ENCODE results near the gene PPP2R2B.

PPP2R2B gene

DNA sequence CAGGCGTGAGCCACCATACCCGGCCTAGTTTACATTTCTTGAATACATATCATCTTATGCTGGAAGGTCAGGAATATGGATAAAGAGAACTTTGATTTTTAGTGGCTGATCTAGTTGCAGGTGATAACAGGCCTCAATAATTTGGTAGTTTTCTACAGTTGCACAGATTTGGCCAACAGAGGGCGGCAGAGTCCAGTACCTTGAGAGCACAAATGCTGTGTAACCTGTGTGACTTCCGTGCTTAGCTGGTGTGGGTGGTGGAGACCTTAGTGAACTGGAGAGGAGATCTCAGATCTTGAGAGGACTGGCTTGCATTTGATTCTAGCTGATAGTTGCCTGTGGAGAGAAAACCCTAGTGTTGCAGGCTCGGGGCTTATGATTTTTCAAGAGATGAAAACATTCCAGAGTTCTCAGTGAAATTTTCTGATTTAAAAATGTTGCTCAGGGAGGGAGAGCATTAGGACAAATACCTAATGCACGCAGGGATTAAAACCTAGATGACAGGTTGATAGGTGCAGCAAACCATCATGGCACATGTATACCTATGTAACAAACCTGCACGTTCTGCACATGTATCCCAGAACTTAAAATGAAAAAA lies 345.2 kb downstream of the PPP2R2B start:
- DNase-seq = peak; percentile 67
